LHCN-M2 (cell line): ENCODE results near the gene LRRTM2. TPM values are rescaled to one million over a fixed set of nuclear protein-coding genes. Genes with fewer than 3 reads are reported as not detected.
"Not testable (repeated sequence)": the region's sequence is repeated elsewhere in the genome, so short reads cannot be mapped to it uniquely, and the experiment has no call there.

Experiments used
- DNase-seq: peaks from one replicate; pipeline ENCODE4 v3.0.0-alpha.2; 2012; ENCODE audit warnings: low read depth
- polyA plus RNA-seq: library from polyadenylated mRNA; unstranded; fragments of >200 nt; gene quantifications from one replicate; pipeline ENCODE4 v1.2.1, GENCODE V29; 2012; ENCODE audit warnings: missing spikeins
- total RNA-seq: library from RNA; depleted of rRNA; stranded (reverse); fragments of >200 nt; gene quantifications from 2 replicates; pipeline ENCODE4 v1.2.3, GENCODE V29; 2014; rRNA removed

Gene LRRTM2, protein sequence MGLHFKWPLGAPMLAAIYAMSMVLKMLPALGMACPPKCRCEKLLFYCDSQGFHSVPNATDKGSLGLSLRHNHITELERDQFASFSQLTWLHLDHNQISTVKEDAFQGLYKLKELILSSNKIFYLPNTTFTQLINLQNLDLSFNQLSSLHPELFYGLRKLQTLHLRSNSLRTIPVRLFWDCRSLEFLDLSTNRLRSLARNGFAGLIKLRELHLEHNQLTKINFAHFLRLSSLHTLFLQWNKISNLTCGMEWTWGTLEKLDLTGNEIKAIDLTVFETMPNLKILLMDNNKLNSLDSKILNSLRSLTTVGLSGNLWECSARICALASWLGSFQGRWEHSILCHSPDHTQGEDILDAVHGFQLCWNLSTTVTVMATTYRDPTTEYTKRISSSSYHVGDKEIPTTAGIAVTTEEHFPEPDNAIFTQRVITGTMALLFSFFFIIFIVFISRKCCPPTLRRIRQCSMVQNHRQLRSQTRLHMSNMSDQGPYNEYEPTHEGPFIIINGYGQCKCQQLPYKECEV
- under 0.01 and 0.06 TPM in 2 replicates for total RNA-seq
- 0.04 TPM for polyA plus RNA-seq

DNA sequence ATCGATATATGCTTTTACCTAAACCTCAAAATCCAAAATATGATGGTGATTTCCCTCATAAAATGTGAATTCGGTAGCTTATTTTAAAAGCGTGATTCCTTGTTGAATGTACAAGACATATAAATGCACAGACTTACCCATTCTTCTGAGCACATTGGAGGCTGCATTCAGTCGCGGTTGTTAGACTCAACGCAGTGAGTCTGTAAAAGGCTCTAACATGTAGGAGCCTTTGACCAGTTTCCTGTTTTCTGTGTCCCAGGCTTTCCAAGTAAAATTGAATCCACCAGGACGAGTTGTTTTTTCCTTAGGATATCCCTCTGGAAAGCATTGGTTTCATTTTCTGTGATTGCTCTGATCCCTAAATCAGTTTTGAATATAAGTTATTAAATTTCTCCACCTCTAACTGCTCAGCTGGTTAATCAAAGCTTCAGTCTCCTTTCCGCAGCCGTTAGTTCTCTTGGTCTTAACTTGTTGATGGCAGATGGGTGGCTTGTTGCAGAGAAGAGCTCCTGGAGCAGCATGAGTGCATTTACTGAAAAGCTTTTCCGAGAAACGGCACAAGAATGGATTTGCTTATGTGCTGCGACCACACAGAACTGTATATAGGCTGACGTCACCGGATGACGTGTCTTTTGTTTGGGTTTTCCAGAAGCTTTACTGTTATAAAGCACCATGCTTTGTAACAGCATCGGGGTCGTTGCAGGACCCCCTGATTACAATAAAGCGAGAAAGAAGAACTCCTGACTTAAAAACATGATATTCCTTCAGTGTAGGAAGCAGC is at the start of gene LRRTM2:
Gene LRRTM2 (minus strand): TSS at position 565 of the 781 bp plus-strand sequence. CDS start 424 bp downstream, at position 141.
- peak; percentile 52 for DNase-seq

GRCh38 chr5:138922494-138922893 is 47.4 kb upstream of the LRRTM2 start:
- DNase-seq, result no peak

GRCh38 chr5:138921362-138921761 is 46.2 kb upstream of the LRRTM2 start:
- not testable (repeated sequence) for DNase-seq

DNA sequence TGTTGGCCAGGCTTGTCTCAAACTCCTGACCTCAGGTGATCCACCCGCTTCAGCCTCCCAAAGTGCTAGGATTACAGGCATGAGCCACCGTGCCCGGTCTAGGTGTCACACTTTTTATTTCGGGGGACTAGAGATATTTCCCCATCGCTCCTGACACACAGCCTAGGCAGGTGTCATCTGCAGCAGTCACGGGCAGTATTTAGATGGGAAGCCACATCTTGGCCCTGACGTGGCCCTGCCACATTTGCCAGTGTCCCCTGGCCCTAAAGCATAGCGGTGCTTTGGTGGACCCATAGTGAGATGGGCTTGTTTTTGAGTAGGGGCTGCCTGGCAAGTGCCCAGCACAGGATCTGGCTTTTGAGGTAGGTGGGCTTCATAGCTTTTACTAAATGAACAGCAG is 45.0 kb upstream of the LRRTM2 start:
- DNase-seq, result no peak

DNA sequence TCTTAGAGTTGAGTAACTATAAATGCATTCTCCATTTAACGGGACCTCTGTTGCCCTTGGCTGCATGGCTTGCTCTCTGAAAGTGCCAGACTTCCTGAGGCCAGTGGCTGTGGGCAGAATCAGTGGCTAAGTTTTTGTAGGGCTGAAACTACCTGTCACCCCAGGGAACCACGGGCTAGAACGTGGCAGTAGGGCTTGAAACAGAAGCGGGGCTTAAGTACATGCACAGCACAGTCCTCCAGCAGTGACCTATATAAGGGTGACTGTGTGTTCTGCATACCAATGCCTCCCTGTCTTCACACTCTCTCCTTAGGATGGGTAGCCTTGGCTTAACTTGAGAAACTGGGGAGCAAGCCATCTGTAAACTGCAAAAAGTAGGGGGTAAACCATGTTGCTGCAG is 43.6 kb upstream of the LRRTM2 start:
- DNase-seq, result no peak

GRCh38 chr5:138914338-138914737 is 39.2 kb upstream of the LRRTM2 start:
- no peak for DNase-seq

GRCh38 chr5:138913773-138914172 is 38.6 kb upstream of the LRRTM2 start:
- DNase-seq, result no peak

DNA sequence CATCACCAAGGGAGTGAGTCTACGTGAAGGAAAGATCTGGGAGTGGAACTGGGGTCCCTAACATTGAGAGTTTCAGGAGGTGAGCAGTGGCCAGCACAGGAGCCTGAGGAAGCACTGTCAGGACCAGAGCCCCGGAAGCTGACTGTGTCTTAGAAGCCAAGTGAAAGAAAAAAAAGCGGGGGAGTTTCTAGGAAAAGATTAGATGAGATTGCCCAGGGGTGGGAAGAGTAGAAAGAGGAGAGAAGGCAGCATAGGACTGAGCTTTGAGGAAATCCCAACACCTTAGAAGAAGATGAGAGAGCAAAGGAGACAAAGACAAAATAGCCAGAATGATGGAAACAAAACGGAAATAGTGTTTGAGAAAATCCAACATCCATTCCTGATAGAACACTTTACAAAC is 37.0 kb upstream of the LRRTM2 start:
- DNase-seq, result no peak

DNA sequence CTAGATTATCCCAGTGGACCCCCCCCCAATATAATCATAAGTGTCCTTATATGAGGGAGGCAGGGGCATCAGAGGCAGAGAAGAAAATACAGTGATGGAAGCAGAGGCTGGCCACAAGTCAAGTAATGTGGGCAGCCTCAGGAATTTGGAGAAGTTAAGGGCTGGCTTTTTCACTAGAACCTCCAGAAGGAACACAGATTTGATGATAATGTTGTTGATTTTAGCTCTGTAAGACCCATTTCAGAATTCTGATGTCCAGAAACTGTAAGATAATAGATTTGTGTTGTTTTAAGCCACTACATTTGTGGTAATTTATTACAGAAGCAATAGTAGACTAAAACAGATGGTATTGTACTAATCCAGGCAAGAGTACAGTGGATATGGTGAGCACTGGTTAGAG is 36.3 kb upstream of the LRRTM2 start:
- DNase-seq, result no peak

DNA sequence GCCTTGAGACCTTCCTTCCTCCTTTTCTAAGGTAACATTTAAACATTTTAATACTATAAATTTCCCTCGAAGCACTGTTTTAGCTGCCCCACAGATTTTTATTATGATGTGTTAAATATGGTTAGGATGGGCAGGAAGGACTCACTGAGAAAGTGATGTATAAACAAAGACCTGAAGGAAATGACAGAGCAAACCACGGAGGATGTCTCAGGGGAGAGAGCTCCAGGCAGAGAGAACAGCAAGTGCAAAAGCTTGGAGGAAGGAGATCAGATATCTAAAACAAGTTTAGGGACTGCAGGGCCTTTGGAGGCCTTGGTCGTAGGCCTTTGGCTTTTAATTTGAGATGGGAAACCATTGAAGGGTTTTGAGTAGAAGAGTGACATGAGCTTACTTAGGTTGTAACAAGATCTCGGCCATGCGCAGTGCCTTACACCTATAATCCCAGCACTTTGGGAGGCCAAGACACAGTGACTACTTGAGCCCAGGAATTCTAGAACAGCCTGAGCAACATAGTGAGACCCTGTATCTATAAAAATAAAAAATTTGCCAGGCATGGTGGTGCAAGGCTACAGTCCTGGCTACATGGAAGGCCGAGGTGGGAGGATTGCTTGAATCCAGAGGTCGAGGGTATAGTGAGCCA is 35.5 kb upstream of the LRRTM2 start:
- peak; percentile 59 for DNase-seq

GRCh38 chr5:138909734-138910133 is 34.6 kb upstream of the LRRTM2 start:
- no peak for DNase-seq

DNA sequence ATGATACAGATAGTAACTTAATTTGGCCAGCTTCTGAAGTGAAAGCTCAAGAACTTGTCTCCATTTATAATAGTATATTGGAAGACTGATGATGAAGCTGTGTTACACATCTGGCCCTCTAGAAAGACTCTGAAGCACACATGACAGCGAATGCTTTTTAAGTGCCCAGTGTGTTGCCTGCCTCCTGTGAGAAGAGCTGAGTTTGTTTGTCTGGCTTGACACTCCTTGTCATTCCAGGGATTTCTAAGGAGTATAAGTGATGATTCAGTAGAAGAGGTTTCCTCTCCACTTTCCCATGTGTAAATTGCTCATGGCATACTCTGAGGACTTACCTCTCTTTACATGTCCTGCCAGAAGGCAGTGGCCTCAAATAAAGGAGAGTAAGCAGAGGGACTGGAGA is 30.4 kb upstream of the LRRTM2 start:
- peak; percentile 61 for DNase-seq

GRCh38 chr5:138903130-138903775 is 28.1 kb upstream of the LRRTM2 start:
- DNase-seq, result no peak

DNA sequence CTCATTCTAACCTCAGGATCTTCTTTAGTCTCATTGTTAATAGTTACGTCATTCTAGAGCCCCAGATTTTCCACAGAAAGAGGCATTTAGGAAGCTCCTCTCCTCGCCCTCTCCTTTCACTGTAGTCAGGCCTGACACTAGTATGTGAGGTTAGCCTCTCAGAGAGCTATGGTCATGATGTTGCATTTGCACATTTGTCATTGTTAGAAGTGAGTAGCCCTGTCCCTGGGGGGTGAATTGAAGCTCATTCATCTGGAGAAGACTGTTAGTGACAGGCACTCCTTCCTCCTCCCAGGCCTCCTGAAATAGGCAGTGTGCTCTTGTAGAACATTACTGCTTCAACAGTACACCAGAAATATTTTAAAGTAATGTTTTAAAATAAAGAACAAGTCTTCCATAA is 26.6 kb upstream of the LRRTM2 start:
- DNase-seq, result no peak

GRCh38 chr5:138900281-138900965 is 25.3 kb upstream of the LRRTM2 start:
- peak; percentile 58 for DNase-seq

GRCh38 chr5:138898742-138899141 is 23.6 kb upstream of the LRRTM2 start:
- no peak for DNase-seq

- DNase-seq, result no peak
These were observed 23.2 kb upstream of the LRRTM2 start for GRCh38 chr5:138898299-138898698.

DNA sequence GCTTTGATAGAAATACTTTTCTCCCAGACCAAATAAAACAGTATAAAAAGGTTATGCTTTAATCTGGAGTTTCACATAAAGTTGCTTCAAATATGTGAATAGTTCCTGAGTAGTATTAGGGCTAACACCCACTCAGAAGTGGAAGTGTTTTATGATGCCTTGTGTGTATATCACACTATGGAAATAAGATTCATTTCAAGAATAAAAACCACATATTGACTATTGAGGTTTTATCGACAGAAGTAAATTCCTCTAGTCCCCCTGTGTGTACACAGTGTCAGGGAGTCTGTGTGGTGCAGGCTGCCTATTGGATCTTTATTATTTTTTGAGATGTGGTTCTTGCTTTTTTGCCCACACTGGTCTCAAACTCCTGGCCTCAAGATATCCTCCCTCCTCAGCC is 20.8 kb upstream of the LRRTM2 start:
- no peak for DNase-seq

DNA sequence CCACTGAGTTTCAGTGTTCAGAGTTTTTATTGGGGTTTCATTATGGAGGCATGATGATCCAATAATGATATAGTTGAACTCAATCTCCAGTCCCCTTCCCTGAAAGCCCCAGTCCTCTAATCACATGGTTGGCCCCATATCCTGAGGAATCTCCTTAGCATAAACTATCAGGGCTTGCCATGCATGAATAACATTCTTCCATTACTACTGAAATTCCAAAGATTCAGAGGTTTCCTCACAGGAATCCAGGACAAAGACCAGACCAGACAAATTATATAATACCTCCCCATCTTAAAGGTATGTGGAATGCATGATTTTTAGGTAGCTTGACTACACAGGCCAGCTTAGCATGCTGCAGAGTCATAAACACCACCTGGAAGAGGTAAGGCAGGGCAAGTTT is 15.5 kb upstream of the LRRTM2 start:
- no peak for DNase-seq

DNA sequence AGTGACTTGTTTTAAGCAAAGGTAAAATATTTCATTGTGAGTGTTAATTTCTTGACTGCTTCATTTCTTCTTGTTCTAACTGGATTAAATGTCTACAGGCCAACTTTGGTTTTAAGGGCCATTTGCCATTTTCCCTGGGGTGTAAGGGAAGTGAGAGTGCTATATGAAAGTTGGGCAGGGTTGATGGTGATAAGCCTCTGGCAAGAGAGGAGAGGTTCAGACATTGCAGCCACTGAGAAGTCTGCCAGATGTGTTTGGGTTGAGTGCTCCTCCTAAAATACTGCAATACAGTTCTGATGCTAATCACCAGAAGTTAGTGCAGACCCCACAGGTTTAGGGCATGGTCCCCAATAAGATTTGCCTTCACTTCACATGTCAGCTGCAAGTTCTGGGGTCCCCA is 14.9 kb upstream of the LRRTM2 start:
- no peak for DNase-seq

DNA sequence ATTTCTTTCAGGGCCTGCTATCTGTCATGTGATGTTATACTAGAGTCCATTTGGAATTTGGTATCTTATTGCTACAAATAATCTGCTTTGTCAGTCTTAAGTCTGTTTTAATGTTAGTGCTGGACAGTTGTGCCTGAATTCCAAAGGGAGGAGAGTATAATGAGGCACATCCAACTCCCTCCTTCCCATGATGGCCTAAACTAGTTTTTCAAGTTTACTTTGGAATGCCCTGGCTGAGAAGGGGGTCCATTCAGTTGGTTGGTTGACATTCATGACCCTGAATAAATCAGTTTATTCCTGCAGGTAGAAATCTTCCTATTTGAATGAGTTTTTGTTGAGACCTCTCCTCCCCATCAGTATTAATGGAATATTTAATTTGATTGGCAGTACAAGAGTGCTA is 9.4 kb upstream of the LRRTM2 start:
- no peak for DNase-seq
